ENCODE data around the gene ADCY3. TPM values are rescaled to one million over a fixed set of nuclear protein-coding genes. Genes with fewer than 3 reads are reported as not detected.

Gene ADCY3
- total RNA-seq, 4 donors from 2014 or later, result 32.5 to 54.5 (median 39.9) TPM

GRCh38 chr2:24797644-24798043, 122.4 kb downstream of the ADCY3 start:
- TF ChIP-seq CTCF (IDR thresholded peaks at IDR 0.05), result no peak
- Histone ChIP-seq H3K27me3 (no peaks in the 10 kb centered on the region), H3K27ac (no peak overlapping the region), H3K36me3 (no peaks in the 10 kb centered on the region), H3K9me3 (no peaks in the 10 kb centered on the region), H3K4me1 (peaks cover 0 to 11% (median 4%) of the 10 kb centered on the region in 3 donors), H3K4me3 (no peak overlapping the region)
- ATAC-seq, result no peak
- 66 to 100% methylated on average over 2 of the region's 2 CpGs for WGBS, 2 donors (ENCODE audit: low coverage in 1 of 2)

- WGBS, 2 donors (ENCODE audit: low coverage in 1 of 2), result 2 to 8% methylated on average over 7 to 12 of the region's 14 CpGs
- peaks cover 0 to 26% (median 4%) of the 10 kb centered on the region in 3 donors for H3K4me1 ChIP-seq
- ATAC-seq, result no peak
These were observed 126.1 kb downstream of the ADCY3 start for GRCh38 chr2:24793761-24794435.

GRCh38 chr2:24792874-24793760, 126.9 kb downstream of the ADCY3 start, which contains the start of the genes CENPO and PTRHD1:
Gene CENPO (plus strand): TSS chr2:24793425. CDS start chr2:24793920, 495 bp downstream.
Gene PTRHD1 (minus strand): TSS chr2:24793391. CDS start chr2:24793377, 14 bp downstream.
- WGBS, 2 donors (ENCODE audit: low coverage in 1 of 2), result no CpG with 5 or more reads among the region's 74 CpGs
- peak within 1 kb of the TSS; percentile 58 to 85 for H3K4me3 ChIP-seq
- no peaks in the 10 kb centered on the region for H3K9me3 ChIP-seq
- H3K27me3 ChIP-seq, result no peaks in the 10 kb centered on the region
- ATAC-seq, result peak; percentile 98
- peaks cover 0 to 29% (median 4%) of the 10 kb centered on the region in 3 donors for H3K4me1 ChIP-seq
- H3K36me3 ChIP-seq, result no peaks in the 10 kb centered on the region
- TF ChIP-seq POLR2AphosphoS5 (IDR thresholded peaks at IDR 0.05) (peak; percentile 41), EP300 (IDR thresholded peaks at IDR 0.05) (no peak), CTCF (IDR thresholded peaks at IDR 0.05) (peak in 3 of 4 experiments; percentile 61 to 69 (median 65)), POLR2A (IDR thresholded peaks at IDR 0.05) (peak; percentile 43 to 59)
- H3K27ac ChIP-seq, result peak within 1 kb of the TSS; percentile 83 to 99 (median 99)

More at GRCh38 chr2:24793761-24794435, 126.1 kb downstream of the ADCY3 start:
- no peaks in the 10 kb centered on the region for H3K36me3 ChIP-seq
- H3K27me3 ChIP-seq, result no peaks in the 10 kb centered on the region
- peak overlapping the region; percentile 58 to 85 for H3K4me3 ChIP-seq
- H3K27ac ChIP-seq, result peak overlapping the region in 2 of 4 donors; percentile 99
- H3K9me3 ChIP-seq, result no peaks in the 10 kb centered on the region
- TF ChIP-seq POLR2AphosphoS5 (IDR thresholded peaks at IDR 0.05), result no peak
- TF ChIP-seq POLR2A (IDR thresholded peaks at IDR 0.05), result no peak
- no peak for TF ChIP-seq EP300 (IDR thresholded peaks at IDR 0.05)
- no peak for TF ChIP-seq CTCF (IDR thresholded peaks at IDR 0.05)

- H3K9me3 ChIP-seq, result no peaks in the 10 kb centered on the region
- no peak for TF ChIP-seq EP300 (IDR thresholded peaks at IDR 0.05)
- TF ChIP-seq CTCF (IDR thresholded peaks at IDR 0.05), result no peak
- no peak for TF ChIP-seq POLR2A (IDR thresholded peaks at IDR 0.05)
- no peak for TF ChIP-seq POLR2AphosphoS5 (IDR thresholded peaks at IDR 0.05)
- peak overlapping the region; percentile 83 to 99 (median 99) for H3K27ac ChIP-seq
- H3K4me1 ChIP-seq, result peaks cover 0 to 29% (median 4%) of the 10 kb centered on the region in 3 donors
- H3K36me3 ChIP-seq, result no peaks in the 10 kb centered on the region
- 0 to 13% methylated on average over 3 to 5 of the region's 6 CpGs for WGBS, 2 donors (ENCODE audit: low coverage in 1 of 2)
- H3K4me3 ChIP-seq, result peak overlapping the region; percentile 58 to 85
- no peaks in the 10 kb centered on the region for H3K27me3 ChIP-seq
- no peak for ATAC-seq
These were observed 127.5 kb downstream of the ADCY3 start for GRCh38 chr2:24792542-24792873.
